K562 (cell line): ENCODE results near the gene C19orf18. TPM values are rescaled to one million over a fixed set of nuclear protein-coding genes. Genes with fewer than 3 reads are reported as not detected.
A peak's percentile ranks its signal among the peaks of the same experiment; 100 is the strongest.

Source experiments
- GMEB1 ChIP-seq: fragments of 250-450 bp; sonication (Bioruptor Pico); IDR thresholded peaks from 2 replicates; pipeline ENCODE4 v1.4.0; 2020; ENCODE audit warnings: mild to moderate bottlenecking
- HNRNPLL ChIP-seq: fragments of 200-400 bp; formaldehyde crosslinking; IDR thresholded peaks from 2 replicates; pipeline ENCODE4 v1.6.1; 2017; ENCODE audit warnings: low read length, low read depth, mild to moderate bottlenecking; ENCODE audit not compliant: poor library complexity, severe bottlenecking
- L3MBTL2 ChIP-seq: fragments of 450-650 bp; IDR thresholded peaks from 2 replicates; pipeline ENCODE4 v1.6.1; 2016; ENCODE audit warnings: mild to moderate bottlenecking, moderate library complexity
- PHF8 ChIP-seq: fragments of 200-600 bp; sonication (generic); IDR thresholded peaks from 2 replicates; pipeline ENCODE4 v1.6.1; 2012; ENCODE audit warnings: mixed run types, mild to moderate bottlenecking, inconsistent platforms, low read length, moderate library complexity, borderline replicate concordance
- SIX5 ChIP-seq, 2 experiments: IDR thresholded peaks; 2 replicates each; pipeline ENCODE4 v1.6.1; 2011; ENCODE audit warnings: low read length in 2 of 2, borderline replicate concordance in 1 of 2, low read depth in 1 of 2, mild to moderate bottlenecking in 1 of 2, moderate library complexity in 1 of 2; ENCODE audit not compliant: insufficient read depth in 1 of 2
- YY1 ChIP-seq, 3 experiments: IDR thresholded peaks; 2 replicates each; pipeline ENCODE4 v1.6.1; 2011; ENCODE audit warnings: low read length in 2 of 3, mild to moderate bottlenecking in 2 of 3, moderate library complexity in 2 of 3, borderline replicate concordance in 1 of 3, control low read depth in 1 of 3, low read depth in 1 of 3; ENCODE audit not compliant: insufficient read depth in 3 of 3, insufficient replicate concordance in 2 of 3, control insufficient read depth in 1 of 3, insufficient read length in 1 of 3; ENCODE audit errors: extremely low read depth in 1 of 3
- polyA plus RNA-seq, 8 experiments: library from polyadenylated mRNA; depleted of rRNA in 4 of 8; stranded (reverse) in 5 of 8; unstranded in 3 of 8; fragments of >200 nt; fragmentation: Nextera tagmentation in 2 of 8; fragmentation: Illumina TruSeq in 1 of 8; extraction: Ambion mirVana in 2 of 8; extraction: Trizol in 1 of 8; gene quantifications; 2 replicates each; pipeline versions ENCODE4 v1.2.1 to v1.2.3, GENCODE V29; 2011 to 2014; ENCODE audit warnings: inconsistent platforms in 1 of 8, missing spikeins in 1 of 8
- total RNA-seq, 7 experiments: library from RNA; depleted of rRNA in 6 of 7; stranded (reverse); fragments of >200 nt in 6 of 7; fragmentation: Illumina TruSeq in 2 of 7; extraction: Trizol in 2 of 7; gene quantifications; 2 replicates each; pipeline versions ENCODE4 v1.2.1 to v1.2.3, GENCODE V29; 2011 to 2021; ENCODE audit warnings: low replicate concordance in 1 of 7
- TF ChIP-seq, protein P1 (sequence below): fragments of 450-650 bp; IDR thresholded peaks from 2 replicates; pipeline ENCODE4 v1.6.1; 2018; ENCODE audit not compliant: partially characterized antibody

C19orf18 gene
- total and polyA plus RNA-seq, 9 of the 15 experiments (the other 6 are each of a cell fraction or from before 2014, with no cell fraction given): not detected

GRCh38 chr19:57934820-57935665 lies 39.3 kb downstream of the C19orf18 start, which contains the start of gene ZNF418 (continued):
- TF ChIP-seq GMEB1 (CRISPR knock-in tag) (peak; percentile 89), HNRNPLL (peak; percentile 96), YY1 (IDR thresholded peaks at IDR 0.05; ENCODE audit: borderline replicate concordance in 1 of 3, control insufficient read depth in 1 of 3, extremely low read depth in 1 of 3, insufficient read depth in 3 of 3, insufficient read length in 1 of 3, insufficient replicate concordance in 2 of 3, low read depth in 1 of 3, low read length in 2 of 3) (peak in 1 of 3 experiments; percentile 38), SIX5 (IDR thresholded peaks at IDR 0.05; ENCODE audit: borderline replicate concordance in 1 of 2, insufficient read depth in 1 of 2, low read depth in 1 of 2, low read length in 2 of 2) (peak in 1 of 2 experiments; percentile 54; a peak in 1 of 4 replicates), PHF8 (peak; percentile 29; the same call in 1 of the 2 replicates), L3MBTL2 (0 out of 2 replicates have a peak, but pooled peaks have one; percentile 16)
- TF ChIP-seq, protein P1, sequence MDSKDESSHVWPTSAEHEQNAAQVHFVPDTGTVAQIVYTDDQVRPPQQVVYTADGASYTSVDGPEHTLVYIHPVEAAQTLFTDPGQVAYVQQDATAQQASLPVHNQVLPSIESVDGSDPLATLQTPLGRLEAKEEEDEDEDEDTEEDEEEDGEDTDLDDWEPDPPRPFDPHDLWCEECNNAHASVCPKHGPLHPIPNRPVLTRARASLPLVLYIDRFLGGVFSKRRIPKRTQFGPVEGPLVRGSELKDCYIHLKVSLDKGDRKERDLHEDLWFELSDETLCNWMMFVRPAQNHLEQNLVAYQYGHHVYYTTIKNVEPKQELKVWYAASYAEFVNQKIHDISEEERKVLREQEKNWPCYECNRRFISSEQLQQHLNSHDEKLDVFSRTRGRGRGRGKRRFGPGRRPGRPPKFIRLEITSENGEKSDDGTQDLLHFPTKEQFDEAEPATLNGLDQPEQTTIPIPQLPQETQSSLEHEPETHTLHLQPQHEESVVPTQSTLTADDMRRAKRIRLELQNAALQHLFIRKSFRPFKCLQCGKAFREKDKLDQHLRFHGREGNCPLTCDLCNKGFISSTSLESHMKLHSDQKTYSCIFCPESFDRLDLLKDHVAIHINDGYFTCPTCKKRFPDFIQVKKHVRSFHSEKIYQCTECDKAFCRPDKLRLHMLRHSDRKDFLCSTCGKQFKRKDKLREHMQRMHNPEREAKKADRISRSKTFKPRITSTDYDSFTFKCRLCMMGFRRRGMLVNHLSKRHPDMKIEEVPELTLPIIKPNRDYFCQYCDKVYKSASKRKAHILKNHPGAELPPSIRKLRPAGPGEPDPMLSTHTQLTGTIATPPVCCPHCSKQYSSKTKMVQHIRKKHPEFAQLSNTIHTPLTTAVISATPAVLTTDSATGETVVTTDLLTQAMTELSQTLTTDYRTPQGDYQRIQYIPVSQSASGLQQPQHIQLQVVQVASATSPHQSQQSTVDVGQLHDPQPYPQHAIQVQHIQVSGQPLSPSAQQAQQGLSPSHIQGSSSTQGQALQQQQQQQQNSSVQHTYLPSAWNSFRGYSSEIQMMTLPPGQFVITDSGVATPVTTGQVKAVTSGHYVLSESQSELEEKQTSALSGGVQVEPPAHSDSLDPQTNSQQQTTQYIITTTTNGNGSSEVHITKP: peak; percentile 53
